ENCODE measurements around the gene SYNC. TPM values are rescaled to one million over a fixed set of nuclear protein-coding genes. Genes with fewer than 3 reads are reported as not detected.

Gene SYNC
- total RNA-seq, 4 donors from 2014 or later = 2.9 to 31.7 (median 9.1) TPM

DNA sequence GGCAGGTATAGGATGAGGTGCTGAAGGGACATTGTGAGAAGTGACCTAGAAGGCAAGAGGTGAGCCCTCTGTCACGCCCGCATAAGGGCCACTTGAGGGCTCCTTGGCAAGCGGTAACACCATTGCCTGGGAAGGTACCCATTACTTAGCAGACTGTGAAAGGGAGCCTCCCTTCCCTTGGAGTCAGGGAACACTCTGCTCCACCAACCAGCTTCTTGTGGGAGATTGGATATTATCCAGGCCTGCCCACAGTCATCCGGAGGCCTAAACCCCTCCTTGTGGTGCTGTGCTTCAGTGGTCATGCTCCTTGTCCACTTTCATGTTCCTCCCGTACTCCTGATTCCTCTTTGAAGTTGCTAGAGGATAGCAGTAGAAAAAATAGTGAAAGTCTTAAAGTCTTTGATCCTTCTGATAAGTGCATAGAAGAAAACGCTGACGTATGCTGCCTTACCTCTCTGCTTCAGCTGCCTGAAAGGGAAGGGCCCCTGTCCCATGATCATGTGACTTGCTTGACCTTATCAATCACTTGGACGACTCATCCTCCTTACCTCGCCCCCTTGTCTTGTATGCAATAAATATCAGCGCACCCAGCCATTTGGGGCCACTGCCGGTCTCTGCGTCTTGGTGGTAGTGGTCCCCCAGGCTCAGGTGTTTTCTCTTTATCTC, 35.5 kb downstream of the SYNC start:
- H3K27me3 ChIP-seq = no peaks in the 10 kb centered on the region
- no peak overlapping the region for H3K4me3 ChIP-seq
- no peaks in the 10 kb centered on the region for H3K4me1 ChIP-seq
- no peak overlapping the region for H3K27ac ChIP-seq
- no peak for DNase-seq
- WGBS, 2 donors = 86 to 90% methylated on average over 11 to 12 of the region's 12 CpGs
- intact Hi-C loops (cut with DNase I) = no loop called here
- no peaks in the 10 kb centered on the region for H3K9me3 ChIP-seq
- TF ChIP-seq, protein P1, sequence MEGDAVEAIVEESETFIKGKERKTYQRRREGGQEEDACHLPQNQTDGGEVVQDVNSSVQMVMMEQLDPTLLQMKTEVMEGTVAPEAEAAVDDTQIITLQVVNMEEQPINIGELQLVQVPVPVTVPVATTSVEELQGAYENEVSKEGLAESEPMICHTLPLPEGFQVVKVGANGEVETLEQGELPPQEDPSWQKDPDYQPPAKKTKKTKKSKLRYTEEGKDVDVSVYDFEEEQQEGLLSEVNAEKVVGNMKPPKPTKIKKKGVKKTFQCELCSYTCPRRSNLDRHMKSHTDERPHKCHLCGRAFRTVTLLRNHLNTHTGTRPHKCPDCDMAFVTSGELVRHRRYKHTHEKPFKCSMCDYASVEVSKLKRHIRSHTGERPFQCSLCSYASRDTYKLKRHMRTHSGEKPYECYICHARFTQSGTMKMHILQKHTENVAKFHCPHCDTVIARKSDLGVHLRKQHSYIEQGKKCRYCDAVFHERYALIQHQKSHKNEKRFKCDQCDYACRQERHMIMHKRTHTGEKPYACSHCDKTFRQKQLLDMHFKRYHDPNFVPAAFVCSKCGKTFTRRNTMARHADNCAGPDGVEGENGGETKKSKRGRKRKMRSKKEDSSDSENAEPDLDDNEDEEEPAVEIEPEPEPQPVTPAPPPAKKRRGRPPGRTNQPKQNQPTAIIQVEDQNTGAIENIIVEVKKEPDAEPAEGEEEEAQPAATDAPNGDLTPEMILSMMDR (IDR thresholded peaks at IDR 0.05) = no peak
- no peak for TF ChIP-seq POLR2A (IDR thresholded peaks at IDR 0.05)
- peaks cover 13 to 100% (median 40%) of the 10 kb centered on the region in 3 donors for H3K36me3 ChIP-seq

DNA sequence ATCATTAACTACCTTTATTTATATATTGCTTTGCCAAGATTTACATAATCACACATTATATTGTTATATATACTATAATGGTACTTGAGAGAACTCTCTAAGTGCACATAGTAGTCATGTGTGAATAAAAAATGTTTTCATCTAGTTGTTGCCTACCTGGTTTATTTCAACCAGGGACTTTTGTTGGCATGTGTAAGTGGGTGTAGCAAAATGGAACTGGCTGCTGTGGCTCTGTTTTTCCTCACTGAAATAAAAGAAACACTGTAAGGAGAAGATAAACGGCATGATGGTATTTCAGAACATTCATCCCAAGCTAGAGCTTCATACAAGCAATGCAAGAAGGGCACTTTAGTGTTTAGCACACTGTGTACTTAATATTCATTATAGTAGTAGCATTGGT, 36.7 kb downstream of the SYNC start:
- TF ChIP-seq, protein P1 (IDR thresholded peaks at IDR 0.05) = no peak
- no peak for TF ChIP-seq POLR2A (IDR thresholded peaks at IDR 0.05)
- WGBS, 2 donors = 52 to 55% methylated on average over 1 of the region's 1 CpG
- intact Hi-C loops (cut with DNase I) = no loop called here

DNA sequence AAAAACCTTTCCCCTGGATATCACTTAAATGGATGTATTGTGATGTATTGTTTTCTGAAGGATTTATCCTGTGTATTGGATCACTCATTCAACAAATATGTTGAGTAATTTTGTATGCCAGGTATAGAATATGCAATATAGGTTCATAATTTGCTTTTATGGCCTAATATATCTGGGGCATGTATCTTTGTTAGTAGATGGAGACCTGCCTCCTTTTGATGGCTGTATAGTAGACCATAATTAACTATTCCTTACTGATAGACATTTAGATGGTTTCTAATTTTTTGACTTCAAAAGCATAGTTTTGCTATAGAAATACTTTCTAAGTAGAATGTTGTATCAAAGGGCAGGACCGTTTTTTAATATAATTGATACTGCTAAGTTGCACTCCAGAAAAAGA, 43.0 kb downstream of the SYNC start:
- peaks cover 9 to 98% (median 33%) of the 10 kb centered on the region in 3 donors for H3K36me3 ChIP-seq
- H3K27me3 ChIP-seq = no peaks in the 10 kb centered on the region
- intact Hi-C loops (cut with DNase I) = no loop called here
- 81 to 95% methylated on average over 1 of the region's 1 CpG for WGBS, 2 donors
- DNase-seq = no peak
- no peak overlapping the region for H3K4me3 ChIP-seq
- no peaks in the 10 kb centered on the region for H3K9me3 ChIP-seq
- peaks cover 0 to 24% (median 8%) of the 10 kb centered on the region in 3 donors for H3K4me1 ChIP-seq
- no peak overlapping the region for H3K27ac ChIP-seq
- no peak for TF ChIP-seq POLR2A (IDR thresholded peaks at IDR 0.05)
- TF ChIP-seq, protein P1 (IDR thresholded peaks at IDR 0.05) = no peak

More for the DNA sequence above, 36.7 kb downstream of the SYNC start:
- Histone ChIP-seq H3K36me3 (peaks cover 4 to 100% (median 40%) of the 10 kb centered on the region in 3 donors), H3K4me1 (no peaks in the 10 kb centered on the region), H3K9me3 (no peaks in the 10 kb centered on the region), H3K27me3 (no peaks in the 10 kb centered on the region), H3K27ac (no peak overlapping the region), H3K4me3 (no peak overlapping the region)
- no peak for DNase-seq

DNA sequence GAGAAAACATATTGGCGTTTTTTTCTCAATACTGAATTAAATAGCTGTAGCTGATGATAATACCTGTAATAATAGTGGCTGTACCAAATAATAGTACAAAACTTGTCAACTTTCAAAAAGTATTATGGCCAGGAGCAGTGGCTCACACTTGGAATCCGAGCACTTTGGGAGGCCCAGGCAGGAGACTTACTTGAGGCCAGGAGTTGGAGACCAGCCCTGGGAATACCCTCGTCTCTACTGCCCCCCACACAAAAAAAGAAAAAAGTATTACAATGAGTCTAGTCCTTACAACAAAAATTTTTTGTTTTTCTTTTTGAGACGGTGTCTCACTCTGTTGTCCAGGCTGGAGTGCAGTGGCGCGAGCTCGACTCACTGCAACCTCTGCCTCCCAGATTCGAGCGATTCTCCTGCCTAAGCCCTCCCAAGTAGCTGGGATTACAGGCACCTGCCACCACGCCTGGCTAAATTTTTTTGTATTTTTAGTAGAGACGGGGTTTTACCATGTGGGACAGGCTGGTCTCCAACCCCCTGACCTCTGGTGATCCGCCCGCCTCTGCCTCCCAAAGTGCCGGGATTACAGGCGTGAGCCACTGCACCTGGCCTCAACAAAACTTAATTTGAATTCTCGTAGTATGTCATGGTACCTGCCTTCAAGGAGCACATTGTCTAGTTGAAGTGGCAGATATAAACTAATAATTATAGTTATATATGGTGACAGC, 50.2 kb downstream of the SYNC start:
- Histone ChIP-seq H3K4me1 (peaks cover 10 to 83% (median 44%) of the 10 kb centered on the region in 3 donors), H3K9me3 (no peaks in the 10 kb centered on the region), H3K4me3 (peak overlapping the region; percentile 81 to 90 (median 83)), H3K27ac (peak overlapping the region in 3 of 4 donors; percentile 98 to 99 (median 99)), H3K27me3 (no peaks in the 10 kb centered on the region), H3K36me3 (peaks cover 0 to 48% (median 3%) of the 10 kb centered on the region in 3 donors)
- TF ChIP-seq POLR2A (IDR thresholded peaks at IDR 0.05) = no peak
- TF ChIP-seq, protein P1 (IDR thresholded peaks at IDR 0.05) = no peak
- 62 to 84% methylated on average over 13 to 16 of the region's 16 CpGs for WGBS, 2 donors
- no peak for DNase-seq
- intact Hi-C loops (cut with DNase I) = no loop called here

DNA sequence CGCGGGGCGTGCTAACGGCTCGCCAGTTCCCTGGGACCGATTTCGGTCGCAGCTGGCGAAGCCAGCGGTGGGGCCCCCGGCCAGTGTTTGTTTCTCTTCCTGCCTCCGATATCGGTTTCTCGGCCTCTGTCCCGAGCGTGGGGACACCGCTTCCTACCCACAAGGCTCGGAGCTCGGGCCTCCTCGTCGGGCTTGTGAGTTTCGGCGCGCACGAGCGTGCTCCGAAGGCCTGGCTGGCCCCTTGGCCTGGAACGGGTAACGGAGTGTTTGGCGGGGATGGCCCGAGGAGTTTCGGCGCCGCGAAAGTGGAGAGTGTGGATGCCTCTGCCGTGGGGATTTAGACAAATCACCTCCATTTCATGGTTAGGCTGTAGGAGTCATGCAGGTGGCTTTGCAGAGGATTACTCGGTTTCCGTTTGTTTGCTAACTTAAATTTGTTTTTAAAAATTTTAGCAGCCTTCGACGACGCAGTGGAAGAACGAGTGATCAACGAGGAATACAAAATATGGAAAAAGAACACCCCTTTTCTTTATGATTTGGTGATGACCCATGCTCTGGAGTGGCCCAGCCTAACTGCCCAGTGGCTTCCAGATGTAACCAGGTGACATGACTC, 51.0 kb downstream of the SYNC start:
- TF ChIP-seq, protein P1 (IDR thresholded peaks at IDR 0.05) = no peak
- no peak for TF ChIP-seq POLR2A (IDR thresholded peaks at IDR 0.05)
- peaks cover 10 to 79% (median 44%) of the 10 kb centered on the region in 3 donors for H3K4me1 ChIP-seq
- peak overlapping the region; percentile 98 to 99 (median 99) for H3K27ac ChIP-seq
- 0 to 3% methylated on average over 9 to 15 of the region's 43 CpGs for WGBS, 2 donors
- intact Hi-C loops (cut with DNase I) = no loop called here
- no peaks in the 10 kb centered on the region for H3K9me3 ChIP-seq
- DNase-seq = no peak
- no peaks in the 10 kb centered on the region for H3K27me3 ChIP-seq
- H3K4me3 ChIP-seq = peak overlapping the region; percentile 81 to 90 (median 83)
- peaks cover 0 to 42% (median 0%) of the 10 kb centered on the region in 3 donors for H3K36me3 ChIP-seq
